Astrocyte (in vitro differentiated cells and primary cell): ENCODE measurements around the gene SRRM4. TPM values are rescaled to one million over a fixed set of nuclear protein-coding genes. Genes with fewer than 3 reads are reported as not detected.
A peak's percentile ranks its signal among the peaks of the same experiment; 100 is the strongest.

Source experiments
- DNase-seq: peaks from one replicate; pipeline ENCODE4 v3.0.0-alpha.2; 2010; ENCODE audit warnings: low read depth
- FAIRE-seq: peaks from 2 replicates; lab custom pipeline; 2011; peaks lifted over from hg19 to GRCh38; lab: Jason Lieb, UNC
- H2AFZ ChIP-seq: 2 replicates; pipeline ENCODE4 v1.6.0; 2012; ENCODE audit warnings: low read depth, low read length, inconsistent platforms
- H3K27ac ChIP-seq: 2 replicates; pipeline ENCODE4 v1.5.1; 2011; ENCODE audit warnings: low read depth, low read length, inconsistent platforms
- H3K27me3 ChIP-seq: 2 replicates; pipeline ENCODE4 v1.6.0; 2011; ENCODE audit warnings: low read length, inconsistent platforms; ENCODE audit not compliant: insufficient read depth
- H3K36me3 ChIP-seq: 2 replicates; pipeline ENCODE4 v1.5.1; 2011; ENCODE audit warnings: low read length, inconsistent platforms; ENCODE audit not compliant: insufficient read depth
- H3K4me1 ChIP-seq: 2 replicates; pipeline ENCODE4 v1.5.1; 2011; ENCODE audit warnings: low read length, inconsistent platforms; ENCODE audit not compliant: insufficient read depth
- H3K4me2 ChIP-seq: 2 replicates; pipeline ENCODE4 v1.6.0; 2012; ENCODE audit warnings: low read length, inconsistent platforms
- H3K4me3 ChIP-seq: 2 replicates; pipeline ENCODE4 v1.5.1; 2011; ENCODE audit warnings: low read depth, mild to moderate bottlenecking, low read length, inconsistent platforms; ENCODE audit not compliant: insufficient read depth
- H3K79me2 ChIP-seq: 2 replicates; pipeline ENCODE4 v1.6.0; 2012; ENCODE audit warnings: mild to moderate bottlenecking, low read length, inconsistent platforms; ENCODE audit not compliant: insufficient read depth
- H3K9ac ChIP-seq: 2 replicates; pipeline ENCODE4 v1.6.0; 2012; ENCODE audit warnings: mild to moderate bottlenecking, low read length, inconsistent platforms
- H3K9me3 ChIP-seq: 2 replicates; pipeline ENCODE4 v1.5.1; 2012; ENCODE audit warnings: low read depth, mild to moderate bottlenecking, low read length, inconsistent platforms; ENCODE audit not compliant: insufficient read depth
- H4K20me1 ChIP-seq: 2 replicates; pipeline ENCODE4 v1.6.0; 2012; ENCODE audit warnings: low read length, inconsistent platforms; ENCODE audit not compliant: insufficient read depth
- H3K27ac Mint-ChIP-seq: one replicate; pipeline ENCODE4 v1.8.0; 2021; ENCODE audit warnings: mild to moderate bottlenecking, mixed read lengths; ENCODE audit not compliant: unreplicated experiment
- H3K27me3 Mint-ChIP-seq: one replicate; pipeline ENCODE4 v1.8.0; 2021; ENCODE audit warnings: low read depth, mixed read lengths; ENCODE audit not compliant: unreplicated experiment
- H3K36me3 Mint-ChIP-seq: one replicate; pipeline ENCODE4 v1.8.0; 2021; ENCODE audit warnings: low read depth, mixed read lengths; ENCODE audit not compliant: unreplicated experiment
- H3K4me1 Mint-ChIP-seq: one replicate; pipeline ENCODE4 v1.8.0; 2021; ENCODE audit warnings: low read depth, mixed read lengths; ENCODE audit not compliant: unreplicated experiment
- H3K4me3 Mint-ChIP-seq: one replicate; pipeline ENCODE4 v1.8.0; 2021; ENCODE audit warnings: mild to moderate bottlenecking, moderate library complexity, mixed read lengths; ENCODE audit not compliant: unreplicated experiment
- H3K9me3 Mint-ChIP-seq: one replicate; pipeline ENCODE4 v1.8.0; 2021; ENCODE audit warnings: mild to moderate bottlenecking, mixed read lengths; ENCODE audit not compliant: unreplicated experiment
- EZH2 ChIP-seq: IDR thresholded peaks from 2 replicates; pipeline ENCODE4 v1.6.1; 2012; ENCODE audit warnings: mild to moderate bottlenecking, low read length, inconsistent platforms; ENCODE audit not compliant: insufficient read depth
- total RNA-seq: library from RNA; stranded (reverse); gene quantifications from 2 replicates; pipeline ENCODE4 v1.2.1, GENCODE V29; 2021
- TF ChIP-seq, protein P1 (sequence below): IDR thresholded peaks from 2 replicates; pipeline ENCODE4 v1.5.1; 2011; ENCODE audit warnings: low read depth, mild to moderate bottlenecking, inconsistent platforms, low read length, moderate library complexity; ENCODE audit not compliant: insufficient read depth

The SRRM4 gene
- total RNA-seq, 1 donor from 2014 or later: 0.30 TPM

DNA sequence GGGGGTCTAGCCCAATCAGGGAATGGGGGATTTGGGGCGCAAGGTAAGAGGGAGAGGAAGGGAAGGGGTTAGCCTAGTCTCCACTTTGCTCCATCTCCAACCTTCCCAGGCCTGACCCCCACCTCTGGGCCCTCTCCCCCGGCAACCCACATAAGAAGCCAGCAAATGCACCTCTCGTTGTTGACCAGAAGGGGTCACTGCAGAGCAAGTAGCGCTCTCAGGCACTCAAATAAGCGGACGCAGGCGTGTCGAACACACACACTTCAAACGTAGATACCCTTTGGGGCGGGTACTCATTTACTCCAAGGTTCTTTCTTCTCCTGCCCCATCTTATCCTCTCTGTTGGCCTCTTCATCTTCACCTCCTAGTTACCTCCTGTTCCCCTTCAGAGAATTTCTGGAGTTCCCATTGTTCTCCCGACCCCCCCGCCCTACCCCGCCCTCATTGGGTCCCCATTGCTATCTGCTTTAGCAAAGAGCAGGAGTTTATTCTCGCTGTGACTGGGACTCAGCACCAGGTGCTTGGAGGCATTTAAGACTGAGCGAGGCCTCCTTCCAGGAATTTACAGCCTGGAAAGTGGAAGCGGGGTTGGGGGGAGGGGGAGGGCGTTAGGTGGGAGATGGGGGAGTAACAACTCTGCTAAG is 1.5 kb upstream of the SRRM4 start:
- Histone ChIP-seq H3K4me1 (no peaks in the 10 kb centered on the region), H3K9me3 (no peaks in the 10 kb centered on the region), H3K9ac (no peak overlapping the region), H3K79me2 (no peaks in the 10 kb centered on the region), H3K4me3 (no peak overlapping the region), H3K36me3 (no peaks in the 10 kb centered on the region), H4K20me1 (no peaks in the 10 kb centered on the region), H2AFZ (no peak overlapping the region), H3K27ac (no peak overlapping the region), H3K27me3 (peaks cover 3% of the 10 kb centered on the region), H3K4me2 (no peak overlapping the region)
- peaks cover 3% of the 10 kb centered on the region for H3K4me1 Mint-ChIP-seq
- no peak overlapping the region for H3K27ac Mint-ChIP-seq
- no peaks in the 10 kb centered on the region for H3K36me3 Mint-ChIP-seq
- DNase-seq: peak; percentile 2
- FAIRE-seq: no peak
- H3K4me3 Mint-ChIP-seq: peak overlapping the region; percentile 27
- no peak for TF ChIP-seq EZH2
- TF ChIP-seq, protein P1, sequence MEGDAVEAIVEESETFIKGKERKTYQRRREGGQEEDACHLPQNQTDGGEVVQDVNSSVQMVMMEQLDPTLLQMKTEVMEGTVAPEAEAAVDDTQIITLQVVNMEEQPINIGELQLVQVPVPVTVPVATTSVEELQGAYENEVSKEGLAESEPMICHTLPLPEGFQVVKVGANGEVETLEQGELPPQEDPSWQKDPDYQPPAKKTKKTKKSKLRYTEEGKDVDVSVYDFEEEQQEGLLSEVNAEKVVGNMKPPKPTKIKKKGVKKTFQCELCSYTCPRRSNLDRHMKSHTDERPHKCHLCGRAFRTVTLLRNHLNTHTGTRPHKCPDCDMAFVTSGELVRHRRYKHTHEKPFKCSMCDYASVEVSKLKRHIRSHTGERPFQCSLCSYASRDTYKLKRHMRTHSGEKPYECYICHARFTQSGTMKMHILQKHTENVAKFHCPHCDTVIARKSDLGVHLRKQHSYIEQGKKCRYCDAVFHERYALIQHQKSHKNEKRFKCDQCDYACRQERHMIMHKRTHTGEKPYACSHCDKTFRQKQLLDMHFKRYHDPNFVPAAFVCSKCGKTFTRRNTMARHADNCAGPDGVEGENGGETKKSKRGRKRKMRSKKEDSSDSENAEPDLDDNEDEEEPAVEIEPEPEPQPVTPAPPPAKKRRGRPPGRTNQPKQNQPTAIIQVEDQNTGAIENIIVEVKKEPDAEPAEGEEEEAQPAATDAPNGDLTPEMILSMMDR: peak; percentile 41
- peaks cover 69% of the 10 kb centered on the region for H3K27me3 Mint-ChIP-seq
- H3K9me3 Mint-ChIP-seq: no peaks in the 10 kb centered on the region

DNA sequence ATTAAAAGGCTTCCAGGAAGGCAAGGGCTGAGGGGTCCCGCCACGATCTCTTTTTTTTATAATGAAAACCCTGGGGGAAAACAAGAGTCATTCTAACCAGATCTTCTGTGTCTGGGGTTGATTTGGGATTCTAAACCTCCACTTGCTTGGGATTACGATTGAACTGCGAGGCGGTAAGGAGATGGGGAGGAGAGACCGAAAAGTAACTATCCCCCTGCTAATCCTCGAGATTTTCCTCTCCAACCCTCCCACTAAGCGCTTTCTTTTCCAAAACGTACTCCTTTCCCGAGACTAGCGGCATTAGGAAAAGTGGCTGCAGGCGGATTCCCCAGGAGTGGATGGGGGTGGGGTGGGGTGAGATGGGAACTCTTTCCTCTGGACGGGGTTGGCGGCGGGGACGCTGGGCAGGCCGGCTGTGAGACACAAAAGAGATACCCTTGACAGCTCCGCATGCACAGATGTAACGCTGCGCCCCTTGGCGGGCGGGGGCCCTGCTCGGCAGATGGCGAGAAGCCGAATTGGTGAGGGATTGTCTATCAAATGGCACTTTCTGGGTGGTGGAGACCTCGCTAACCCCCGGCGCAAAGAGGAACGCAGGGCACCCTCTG is 830 bp upstream of the SRRM4 start:
- H3K9me3 Mint-ChIP-seq: no peaks in the 10 kb centered on the region
- Histone ChIP-seq H3K27me3 (peaks cover 3% of the 10 kb centered on the region), H3K4me3 (no peak overlapping the region), H2AFZ (no peak overlapping the region), H3K9me3 (no peaks in the 10 kb centered on the region), H4K20me1 (no peaks in the 10 kb centered on the region), H3K4me2 (no peak overlapping the region), H3K4me1 (no peaks in the 10 kb centered on the region), H3K9ac (no peak overlapping the region), H3K79me2 (no peaks in the 10 kb centered on the region), H3K36me3 (no peaks in the 10 kb centered on the region), H3K27ac (no peak overlapping the region)
- no peak for TF ChIP-seq EZH2
- TF ChIP-seq, protein P1: no peak
- H3K27me3 Mint-ChIP-seq: peaks cover 70% of the 10 kb centered on the region
- no peak for FAIRE-seq
- no peaks in the 10 kb centered on the region for H3K36me3 Mint-ChIP-seq
- H3K4me1 Mint-ChIP-seq: peaks cover 3% of the 10 kb centered on the region
- H3K4me3 Mint-ChIP-seq: peak overlapping the region; percentile 70
- H3K27ac Mint-ChIP-seq: no peak overlapping the region
- DNase-seq: no peak

DNA sequence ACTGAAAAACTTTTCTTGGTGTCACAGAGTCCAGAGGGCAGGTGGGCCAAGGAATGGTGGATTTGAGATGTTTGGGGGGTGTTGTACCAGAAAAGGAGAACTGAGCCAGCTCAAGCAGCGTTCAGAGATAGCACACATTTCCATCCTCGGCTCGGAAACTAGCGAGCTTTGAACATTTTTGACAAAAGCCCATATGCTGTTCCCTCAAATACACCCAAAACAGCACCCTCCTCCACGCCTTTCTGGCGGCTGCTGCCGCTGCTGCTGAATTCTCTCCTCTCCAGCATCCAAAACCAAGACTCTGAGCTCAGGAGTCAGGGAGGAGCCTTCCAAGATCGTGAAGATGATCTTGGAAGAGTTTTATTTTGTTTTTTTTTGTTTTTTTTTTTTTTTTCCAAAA is 961 bp downstream of the SRRM4 start:
- H3K27ac Mint-ChIP-seq: no peak overlapping the region
- DNase-seq (no peak), FAIRE-seq (no peak)
- no peaks in the 10 kb centered on the region for H3K36me3 ChIP-seq
- H3K27me3 Mint-ChIP-seq: peaks cover 68% of the 10 kb centered on the region
- no peaks in the 10 kb centered on the region for H3K9me3 Mint-ChIP-seq
- no peaks in the 10 kb centered on the region for H3K9me3 ChIP-seq
- H2AFZ ChIP-seq: no peak overlapping the region
- TF ChIP-seq EZH2: no peak
- TF ChIP-seq, protein P1: no peak
- no peak overlapping the region for H3K4me3 Mint-ChIP-seq
- H3K4me1 ChIP-seq: no peaks in the 10 kb centered on the region
- no peak overlapping the region for H3K4me2 ChIP-seq
- H3K36me3 Mint-ChIP-seq: no peaks in the 10 kb centered on the region
- no peaks in the 10 kb centered on the region for H4K20me1 ChIP-seq
- no peak overlapping the region for H3K4me3 ChIP-seq
- no peak overlapping the region for H3K9ac ChIP-seq
- no peaks in the 10 kb centered on the region for H3K79me2 ChIP-seq
- no peak overlapping the region for H3K27ac ChIP-seq
- peaks cover 3% of the 10 kb centered on the region for H3K27me3 ChIP-seq
- peaks cover 3% of the 10 kb centered on the region for H3K4me1 Mint-ChIP-seq
